Endothelial cell of umbilical vein (primary cell): Measurements from ENCODE around the gene IL22RA1. TPM values are rescaled to one million over a fixed set of nuclear protein-coding genes. Genes with fewer than 3 reads are reported as not detected.

Source experiments
- BruUV-seq: library from RNA; stranded (reverse); fragments of 400-500 nt; replicated peaks from 2 replicates; lab custom pipeline; 2021; lab: Mats Ljungman, UMichigan
- CTCF ChIA-PET: fragments of 300-600, 350-600 bp; sonication (Branson Sonifier 250); formaldehyde crosslinking; loops from one replicate; lab custom pipeline; 2021; ENCODE audit warnings: antibody characterized with exemption, inconsistent platforms; lab: Charles Lee
- POLR2A ChIA-PET: fragments of 300-600, 350-600 bp; sonication (Branson Sonifier 250); formaldehyde crosslinking; loops from one replicate; lab custom pipeline; 2021; ENCODE audit warnings: antibody characterized with exemption, inconsistent platforms; lab: Charles Lee
- DNase-seq: peaks from one replicate; pipeline ENCODE4 v3.0.0-alpha.2; 2011; ENCODE audit warnings: low read depth, low spot score
- FAIRE-seq: peaks from 2 replicates; lab custom pipeline; 2011; peaks lifted over from hg19 to GRCh38; lab: Jason Lieb, UNC
- H2AFZ ChIP-seq: 2 replicates; pipeline ENCODE4 v1.6.0; 2012; ENCODE audit warnings: low read depth, low read length, control low read depth, inconsistent platforms
- H3K27ac ChIP-seq: 2 replicates; pipeline ENCODE4 v1.5.1; 2011; ENCODE audit warnings: low read depth, mild to moderate bottlenecking, control low read depth, low read length, moderate library complexity; ENCODE audit not compliant: insufficient read depth
- H3K27me3 ChIP-seq, 2 experiments: 2 replicates each; pipeline versions ENCODE4 v1.6.0 to v1.6.1; 2011; ENCODE audit warnings: low read length in 2 of 2, mixed read lengths in 1 of 2; ENCODE audit not compliant: control insufficient read depth in 2 of 2, insufficient read depth in 2 of 2
- H3K36me3 ChIP-seq, 2 experiments: 2 replicates in 1 of 2; 3 replicates in 1 of 2; pipeline ENCODE4 v1.5.1; 2011; ENCODE audit warnings: low read length in 2 of 2, mild to moderate bottlenecking in 1 of 2, moderate library complexity in 1 of 2; ENCODE audit not compliant: control insufficient read depth in 2 of 2, insufficient read depth in 2 of 2; ENCODE audit errors: extremely low read depth in 1 of 2
- H3K4me1 ChIP-seq: 3 replicates; pipeline ENCODE4 v1.5.1; 2011; ENCODE audit warnings: mild to moderate bottlenecking, low read length; ENCODE audit not compliant: control insufficient read depth, insufficient read depth; ENCODE audit errors: extremely low read depth
- H3K4me2 ChIP-seq: 2 replicates; pipeline ENCODE4 v1.6.1; 2011; ENCODE audit warnings: low read length, control low read depth, mixed read lengths; ENCODE audit not compliant: insufficient read depth
- H3K4me3 ChIP-seq, 3 experiments: fragments of 200-600 bp in 1 of 3; sonication (generic), shearing (Covaris generic) in 1 of 3; replicated peaks in 1 of 3; 2 replicates each; pipeline ENCODE4 v1.5.1; 2011 to 2016; ENCODE audit warnings: control low read depth in 3 of 3, low read length in 3 of 3, mild to moderate bottlenecking in 2 of 3, inconsistent platforms in 1 of 3, low read depth in 1 of 3, moderate library complexity in 1 of 3; ENCODE audit not compliant: insufficient read depth in 1 of 3
- H3K79me2 ChIP-seq: 2 replicates; pipeline ENCODE4 v1.6.0; 2012; ENCODE audit warnings: low read length, inconsistent platforms; ENCODE audit not compliant: control insufficient read depth, insufficient read depth
- H3K9ac ChIP-seq: replicated peaks from 2 replicates; pipeline ENCODE3; 2011; ENCODE audit warnings: low read length, control low read depth; ENCODE audit not compliant: insufficient read depth; ENCODE audit errors: extremely low read depth
- H3K9me1 ChIP-seq: replicated peaks from 3 replicates; pipeline ENCODE4 v1.6.0; 2011; ENCODE audit warnings: mild to moderate bottlenecking, low read length; ENCODE audit not compliant: control insufficient read depth, insufficient read depth; ENCODE audit errors: extremely low read depth
- H3K9me3 ChIP-seq: replicated peaks from 2 replicates; pipeline ENCODE4 v1.5.1; 2012; ENCODE audit warnings: low read length, inconsistent platforms; ENCODE audit not compliant: control insufficient read depth, insufficient read depth
- H4K20me1 ChIP-seq: replicated peaks from 2 replicates; pipeline ENCODE3; 2011; ENCODE audit warnings: mild to moderate bottlenecking, low read length; ENCODE audit not compliant: control insufficient read depth, insufficient read depth; ENCODE audit errors: extremely low read depth
- CTCF ChIP-seq, 2 donors: IDR thresholded peaks; 1 replicate in 1 of 2; 2 replicates in 1 of 2; pipeline ENCODE4 v1.5.1; 2011; ENCODE audit warnings: low read length in 2 of 2, mild to moderate bottlenecking in 2 of 2, moderate library complexity in 2 of 2, control low read depth in 1 of 2, inconsistent platforms in 1 of 2, low read depth in 1 of 2; ENCODE audit not compliant: insufficient read depth in 1 of 2; ENCODE audit errors: extremely low read depth in 1 of 2
- EZH2 ChIP-seq: IDR thresholded peaks from 2 replicates; pipeline ENCODE4 v1.6.1; 2012; ENCODE audit warnings: borderline replicate concordance, low read depth, mild to moderate bottlenecking, moderate library complexity, low read length, inconsistent platforms; ENCODE audit not compliant: severe bottlenecking
- FOS ChIP-seq: IDR thresholded peaks from 2 replicates; pipeline ENCODE4 v1.6.1; 2011; ENCODE audit warnings: mild to moderate bottlenecking, low read length, moderate library complexity, borderline replicate concordance; ENCODE audit not compliant: insufficient read depth
- GATA2 ChIP-seq: IDR thresholded peaks from 2 replicates; pipeline ENCODE4 v1.7.0; 2011; ENCODE audit warnings: low read depth, mild to moderate bottlenecking, moderate library complexity, mixed read lengths, low read length; ENCODE audit not compliant: insufficient read length, insufficient read depth
- JUN ChIP-seq: IDR thresholded peaks from 2 replicates; pipeline ENCODE4 v1.6.1; 2011; ENCODE audit warnings: borderline replicate concordance, low read depth; ENCODE audit not compliant: insufficient read length, insufficient read depth
- MAX ChIP-seq: IDR thresholded peaks from 2 replicates; pipeline ENCODE4 v1.6.1; 2011; ENCODE audit not compliant: insufficient read depth, insufficient read length
- MYC ChIP-seq: IDR thresholded peaks from one replicate; pipeline ENCODE4 v1.6.1; 2011; ENCODE audit warnings: mild to moderate bottlenecking, low read depth, low read length
- POLR2A ChIP-seq: IDR thresholded peaks from 2 replicates; pipeline ENCODE4 v1.6.1; 2012; ENCODE audit warnings: low read depth, mild to moderate bottlenecking, control low read depth, low read length
- POLR2AphosphoS5 ChIP-seq: IDR thresholded peaks from 2 replicates; pipeline ENCODE4 v1.6.1; 2012; ENCODE audit warnings: low read depth, mild to moderate bottlenecking, control low read depth, low read length, moderate library complexity; ENCODE audit not compliant: insufficient read depth
- dilution Hi-C: fragments of 300-500 bp; cut with MboI; formaldehyde crosslinking; loops from one replicate; pipeline ENCODE4 v1.15.0; 2019; ENCODE audit warnings: low sequenced_read_pairs; ENCODE audit not compliant: extremely low pct_ligation_motif_present
- intact Hi-C: fragments of 100-400 bp; cut with micrococcal nuclease; formaldehyde crosslinking; loops from one replicate; pipeline ENCODE4 v1.10.0; 2022
- polyA plus RNA-seq, 4 experiments: library from polyadenylated mRNA; depleted of rRNA in 3 of 4; stranded (reverse) in 3 of 4; unstranded in 1 of 4; fragments of >200 nt; gene quantifications; 2 replicates each; pipeline versions ENCODE4 v1.2.1 to v1.2.3, GENCODE V29; 2011 to 2012; ENCODE audit warnings: missing spikeins in 1 of 4
- total RNA-seq: library from RNA; stranded (reverse); gene quantifications from 2 replicates; pipeline ENCODE4 v1.2.3, GENCODE V29; 2021

The IL22RA1 gene
- total and polyA plus RNA-seq, 2 donors (not counting 3 experiments of a cell fraction or from before 2014, with no cell fraction given) = not detected

- Histone ChIP-seq H3K36me3 (no peaks in the 10 kb centered on the region), H3K79me2 (no peaks in the 10 kb centered on the region), H4K20me1 (no peaks in the 10 kb centered on the region), H3K9me3 (no peaks in the 10 kb centered on the region), H3K9me1 (no peaks in the 10 kb centered on the region), H3K4me3 (no peak overlapping the region), H3K27ac (no peak overlapping the region), H3K4me1 (no peaks in the 10 kb centered on the region), H2AFZ (no peak overlapping the region), H3K27me3 (no peaks in the 10 kb centered on the region), H3K4me2 (no peak overlapping the region), H3K9ac (no peak overlapping the region)
- no TSS peak for BruUV-seq
- TF ChIP-seq FOS (no peak), GATA2 (no peak), POLR2A (no peak), EZH2 (no peak), POLR2AphosphoS5 (no peak), MYC (no peak), CTCF (IDR thresholded peaks at IDR 0.05; ENCODE audit: extremely low read depth in 1 of 2, insufficient read depth in 1 of 2, low read depth in 1 of 2, low read length in 2 of 2) (no peak), JUN (no peak), MAX (no peak)
- ChIA-PET CTCF (interaction anchor here (1.1 kb wide), 1 partner anchor 29 kb away, joined by 6 read pairs; no protein-coding TSS in a partner anchor), POLR2A (no interaction called here)
- dilution Hi-C loops (no loop called here), intact Hi-C loops (no loop called here)
- DNase-seq (no peak), FAIRE-seq (no peak)
Measured at GRCh38 chr1:24121406-24121805, 21.5 kb downstream of the IL22RA1 start.
